Lower lobe of right lung (tissue), 2 donors: ENCODE data around the gene MYBPC3. TPM values are rescaled to one million over a fixed set of nuclear protein-coding genes. Genes with fewer than 3 reads are reported as not detected.
A peak's percentile ranks its signal among the peaks of the same experiment; 100 is the strongest.
"Not testable (repeated sequence)": the region's sequence is repeated elsewhere in the genome, so short reads cannot be mapped to it uniquely, and the experiment has no call there.

Experiments
- ATAC-seq, 2 donors: fragments of 200-7000 bp; cut with Tn5 transposase; one replicate each; pipeline ENCODE4 v1.9.1; 2020 to 2022; ENCODE audit warnings: mild to moderate bottlenecking in 2 of 2, moderate library complexity in 2 of 2
- DNase-seq: peaks from one replicate; pipeline ENCODE4 v3.0.0-alpha.2; 2020
- H3K27ac ChIP-seq: fragments of 200-600 bp; one replicate; pipeline ENCODE4 v1.8.0; 2022
- H3K27me3 ChIP-seq: fragments of 200-600 bp; one replicate; pipeline ENCODE4 v1.8.0; 2022; ENCODE audit warnings: low read depth
- H3K36me3 ChIP-seq: fragments of 200-600 bp; one replicate; pipeline ENCODE4 v1.8.0; 2022; ENCODE audit warnings: mild to moderate bottlenecking
- H3K4me1 ChIP-seq: fragments of 200-600 bp; one replicate; pipeline ENCODE4 v1.8.0; 2022
- H3K4me3 ChIP-seq: fragments of 200-600 bp; one replicate; pipeline ENCODE4 v1.8.0; 2022; ENCODE audit warnings: mild to moderate bottlenecking
- H3K9me3 ChIP-seq: fragments of 200-600 bp; one replicate; pipeline ENCODE4 v1.8.0; 2022
- intact Hi-C: fragments of 100-400 bp; cut with DNase I; formaldehyde crosslinking; loops from one replicate; pipeline ENCODE4 v1.11.0; 2022
- total RNA-seq: library from RNA; stranded (reverse); fragmentation: NEBNext Ultra II Directional; extraction: Animal tissue kit (Norgen Biotek cat#: 25700); gene quantifications from one replicate; pipeline ENCODE4 v1.2.1, GENCODE V29; 2021
- TF ChIP-seq, protein P1 (sequence below): fragments of 200-600 bp; IDR thresholded peaks from one replicate; pipeline ENCODE4 v1.8.0; 2022; ENCODE audit warnings: antibody characterized with exemption, mild to moderate bottlenecking
- donor health status: DM: no; HTN: yes; CAD: no; lungs with severe emphysema.

The MYBPC3 gene
- total RNA-seq, 1 donor from 2014 or later, result 0.86 TPM

DNA sequence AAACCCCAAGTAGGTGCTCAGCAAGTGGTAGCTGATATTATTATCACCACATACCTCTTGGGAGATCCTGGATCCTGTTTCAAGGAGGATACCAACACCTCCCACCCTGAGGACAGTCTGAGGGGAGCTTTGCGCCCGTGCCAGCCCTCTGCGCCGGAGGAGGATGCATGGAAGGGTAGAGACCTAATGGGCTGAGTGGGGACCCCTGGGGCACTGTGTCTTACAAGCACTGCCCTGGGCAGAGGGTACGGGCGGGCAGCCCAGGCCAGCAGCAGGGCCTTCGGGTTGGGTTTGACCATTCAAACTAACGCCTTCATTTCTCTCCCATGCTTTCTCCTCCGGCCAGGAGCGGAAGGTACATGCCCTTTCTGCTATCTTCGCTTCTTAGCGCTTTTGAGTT, 26.3 kb downstream of the MYBPC3 start:
- intact Hi-C loops, result no loop called here
- TF ChIP-seq, protein P1, sequence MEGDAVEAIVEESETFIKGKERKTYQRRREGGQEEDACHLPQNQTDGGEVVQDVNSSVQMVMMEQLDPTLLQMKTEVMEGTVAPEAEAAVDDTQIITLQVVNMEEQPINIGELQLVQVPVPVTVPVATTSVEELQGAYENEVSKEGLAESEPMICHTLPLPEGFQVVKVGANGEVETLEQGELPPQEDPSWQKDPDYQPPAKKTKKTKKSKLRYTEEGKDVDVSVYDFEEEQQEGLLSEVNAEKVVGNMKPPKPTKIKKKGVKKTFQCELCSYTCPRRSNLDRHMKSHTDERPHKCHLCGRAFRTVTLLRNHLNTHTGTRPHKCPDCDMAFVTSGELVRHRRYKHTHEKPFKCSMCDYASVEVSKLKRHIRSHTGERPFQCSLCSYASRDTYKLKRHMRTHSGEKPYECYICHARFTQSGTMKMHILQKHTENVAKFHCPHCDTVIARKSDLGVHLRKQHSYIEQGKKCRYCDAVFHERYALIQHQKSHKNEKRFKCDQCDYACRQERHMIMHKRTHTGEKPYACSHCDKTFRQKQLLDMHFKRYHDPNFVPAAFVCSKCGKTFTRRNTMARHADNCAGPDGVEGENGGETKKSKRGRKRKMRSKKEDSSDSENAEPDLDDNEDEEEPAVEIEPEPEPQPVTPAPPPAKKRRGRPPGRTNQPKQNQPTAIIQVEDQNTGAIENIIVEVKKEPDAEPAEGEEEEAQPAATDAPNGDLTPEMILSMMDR, result no peak
- Histone ChIP-seq H3K4me1 (peaks cover 7% of the 10 kb centered on the region), H3K9me3 (no peaks in the 10 kb centered on the region), H3K27me3 (no peaks in the 10 kb centered on the region), H3K36me3 (no peaks in the 10 kb centered on the region), H3K4me3 (no peak overlapping the region), H3K27ac (no peak overlapping the region)
- peak; percentile 35 for DNase-seq
- no peak for ATAC-seq

DNA sequence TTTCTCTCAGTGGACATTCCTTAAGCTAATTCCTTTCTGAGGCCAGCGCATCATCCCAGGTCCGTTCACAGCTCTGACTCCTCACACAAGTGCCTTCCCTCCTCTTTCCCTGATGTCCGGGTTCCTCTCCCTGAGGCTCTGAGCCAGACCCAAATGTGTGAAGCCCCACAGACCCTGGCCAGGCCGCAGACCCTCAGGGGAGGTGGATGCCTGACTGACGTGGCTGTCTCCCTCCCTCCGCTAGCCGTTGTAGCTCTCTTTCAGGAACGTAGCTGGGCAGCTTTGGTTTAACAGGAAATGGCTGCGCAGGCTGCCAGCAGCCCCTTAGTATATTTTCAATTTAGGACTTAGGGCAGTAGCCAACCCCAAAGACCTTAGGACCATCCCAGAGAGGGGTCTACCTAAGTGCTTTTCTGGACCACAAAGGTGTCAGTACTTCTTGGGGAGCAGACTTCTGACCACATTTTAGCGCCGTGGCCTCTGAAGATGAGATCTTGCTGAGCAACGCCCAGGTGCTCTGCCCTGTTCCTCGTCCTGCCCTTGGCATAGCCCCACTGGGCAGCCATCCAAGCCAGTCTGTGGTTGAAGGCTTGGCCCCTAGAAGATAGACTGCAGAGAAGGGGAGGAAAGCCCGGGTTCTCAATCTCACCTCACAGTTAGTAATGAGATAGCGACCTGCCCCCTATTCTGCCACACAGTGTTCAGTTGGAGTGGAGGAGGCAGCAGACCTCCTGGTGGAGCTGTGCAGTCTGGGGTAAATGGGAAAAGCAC, 27.0 kb downstream of the MYBPC3 start:
- H3K27ac ChIP-seq, result no peak overlapping the region
- H3K27me3 ChIP-seq, result no peaks in the 10 kb centered on the region
- H3K9me3 ChIP-seq, result no peaks in the 10 kb centered on the region
- H3K4me3 ChIP-seq, result no peak overlapping the region
- DNase-seq, result no peak
- no peak for ATAC-seq
- TF ChIP-seq, protein P1, result no peak
- intact Hi-C loops, result no loop called here
- H3K36me3 ChIP-seq, result no peaks in the 10 kb centered on the region
- H3K4me1 ChIP-seq, result peaks cover 7% of the 10 kb centered on the region

DNA sequence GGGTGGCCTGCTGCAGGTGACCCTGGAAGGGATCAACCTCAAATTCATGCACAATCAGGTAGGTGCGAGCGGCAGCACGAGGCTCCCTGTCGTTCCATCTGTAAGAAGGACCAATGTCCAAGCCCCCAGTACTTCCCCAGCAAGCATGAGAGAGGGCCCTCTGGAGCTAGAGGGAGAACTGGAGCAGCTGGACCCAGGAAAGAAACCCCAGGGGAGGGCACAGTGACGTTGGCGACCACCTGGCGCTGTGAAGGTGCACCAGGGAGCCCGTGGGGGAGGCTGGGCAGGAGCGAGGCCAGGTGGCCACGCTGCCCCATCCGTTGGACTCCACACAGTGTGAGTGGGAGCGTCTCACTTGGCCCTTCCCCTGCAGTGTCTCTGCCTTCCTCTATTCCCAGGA, 28.0 kb downstream of the MYBPC3 start:
- DNase-seq, result no peak
- Histone ChIP-seq H3K27ac (no peak overlapping the region), H3K9me3 (no peaks in the 10 kb centered on the region), H3K4me1 (peaks cover 4% of the 10 kb centered on the region), H3K4me3 (no peak overlapping the region), H3K27me3 (no peaks in the 10 kb centered on the region), H3K36me3 (peaks cover 4% of the 10 kb centered on the region)
- intact Hi-C loops, result no loop called here
- ATAC-seq, result no peak
- TF ChIP-seq, protein P1, result no peak

DNA sequence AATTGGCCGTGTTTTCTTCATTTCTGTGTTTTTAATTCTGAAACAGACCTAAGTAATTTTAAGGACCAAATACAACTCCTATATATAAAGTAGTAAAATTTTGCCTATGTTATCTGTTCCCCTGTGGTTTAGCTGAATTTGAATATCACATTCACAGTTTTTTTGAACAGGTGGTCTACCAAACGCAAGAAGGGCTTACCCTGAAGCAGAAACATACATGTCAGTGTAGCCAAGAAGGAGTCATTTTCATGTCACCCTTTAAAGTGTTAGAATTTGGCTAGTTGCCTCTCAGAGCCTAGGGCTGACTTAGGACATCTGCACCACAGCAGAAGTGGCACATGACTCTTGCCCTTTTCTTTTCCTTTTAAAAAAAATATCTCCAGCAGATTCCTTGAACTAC, 34.3 kb downstream of the MYBPC3 start:
- Histone ChIP-seq H3K27me3 (no peaks in the 10 kb centered on the region), H3K9me3 (no peaks in the 10 kb centered on the region), H3K4me1 (no peaks in the 10 kb centered on the region), H3K27ac (no peak overlapping the region), H3K4me3 (no peak overlapping the region), H3K36me3 (peaks cover 68% of the 10 kb centered on the region)
- DNase-seq, result no peak
- intact Hi-C loops, result no loop called here
- TF ChIP-seq, protein P1, result no peak
- ATAC-seq, result no peak

DNA sequence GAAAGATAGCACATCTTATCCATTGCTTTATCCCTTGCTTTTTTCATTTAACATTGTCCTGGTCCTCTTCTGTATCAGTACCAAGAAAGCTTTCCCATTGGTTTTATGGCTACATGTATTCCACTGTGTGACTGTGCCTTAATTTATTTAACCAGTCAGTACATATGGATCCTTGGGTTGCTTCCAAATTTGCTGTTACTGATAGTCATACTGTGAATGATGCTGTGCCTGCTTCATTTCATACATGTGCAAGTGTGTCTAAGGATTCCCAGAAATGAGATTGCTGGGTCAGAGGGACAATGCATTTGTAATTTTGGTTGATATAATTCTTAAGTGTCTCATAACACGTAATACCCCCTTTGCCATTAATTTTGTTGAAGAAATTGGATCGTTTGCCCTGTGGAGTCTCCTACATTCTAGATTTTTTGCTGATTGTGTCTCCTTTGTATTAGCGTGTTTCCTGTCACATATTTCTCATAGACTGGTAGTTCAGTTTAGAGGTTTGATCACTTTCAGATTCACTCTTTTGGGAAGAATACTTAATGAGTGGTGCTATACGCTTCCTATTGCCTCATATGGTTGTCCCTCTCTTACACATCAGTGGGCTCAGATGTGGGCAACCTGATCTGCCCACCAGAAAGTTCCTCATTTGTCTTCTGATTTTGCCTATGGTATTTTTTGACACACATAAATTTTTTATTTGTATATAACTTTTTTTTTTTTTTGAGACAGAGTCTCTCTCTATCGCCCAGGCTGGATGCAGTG, 35.3 kb downstream of the MYBPC3 start:
- Histone ChIP-seq H3K27ac (no peak overlapping the region), H3K9me3 (no peaks in the 10 kb centered on the region), H3K36me3 (peaks cover 77% of the 10 kb centered on the region), H3K27me3 (no peaks in the 10 kb centered on the region), H3K4me3 (no peak overlapping the region), H3K4me1 (no peaks in the 10 kb centered on the region)
- ATAC-seq (no peak), DNase-seq (no peak)
- intact Hi-C loops, result no loop called here
- TF ChIP-seq, protein P1, result no peak

DNA sequence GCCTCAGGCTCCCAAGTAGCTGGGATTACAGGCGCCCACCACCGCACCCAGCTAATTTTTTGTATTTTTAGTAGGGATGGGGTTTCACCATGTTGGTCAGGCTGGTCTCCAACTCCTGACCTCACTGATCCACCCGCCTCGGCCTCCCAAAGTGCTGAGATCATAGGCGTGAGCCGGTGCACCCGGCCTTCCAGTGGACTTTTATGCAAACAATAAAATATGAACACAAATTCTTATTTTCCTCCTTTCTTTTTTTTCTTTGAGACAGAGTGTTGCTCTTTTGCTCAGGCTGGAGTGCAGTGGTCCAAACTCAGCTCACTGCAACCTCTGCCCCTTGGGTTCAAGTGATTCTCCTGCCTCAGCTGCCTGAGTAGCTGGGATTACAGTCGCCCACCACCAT, 36.0 kb downstream of the MYBPC3 start:
- DNase-seq, intact Hi-C loops: not testable (repeated sequence)

More for the DNA sequence above, 36.0 kb downstream of the MYBPC3 start:
- not testable (repeated sequence) for H3K4me3 ChIP-seq, ATAC-seq, H3K9me3 ChIP-seq, H3K27ac ChIP-seq, H3K27me3 ChIP-seq, H3K4me1 ChIP-seq
- H3K36me3 ChIP-seq, result peaks cover 85% of the 10 kb centered on the region
